MM.1S (cell line): Measurements from ENCODE around the gene WNT4.

Experiments
- CTCF ChIP-seq: fragments of 300-600 bp; sonication (generic); IDR thresholded peaks from 2 replicates; pipeline ENCODE4 v1.5.1; 2016; ENCODE audit warnings: antibody characterized with exemption, low read length, mixed read lengths
- EZH2 ChIP-seq: fragments of 300-600 bp; sonication (generic); optimal IDR thresholded peaks from 2 replicates; pipeline ENCODE3; 2017; ENCODE audit warnings: low read depth, mild to moderate bottlenecking, antibody characterized with exemption, low read length, mixed read lengths
- EZH2phosphoT487 ChIP-seq: fragments of 300-600 bp; sonication (generic); IDR thresholded peaks from 2 replicates; pipeline ENCODE4 v1.6.1; 2018; ENCODE audit warnings: antibody characterized with exemption, low read length

GRCh38 chr1:22174446-22175220, 31.7 kb upstream of the WNT4 start:
- TF ChIP-seq CTCF: no peak
- TF ChIP-seq EZH2: no peak
- TF ChIP-seq EZH2phosphoT487: no peak
